Measurements from ENCODE around the gene DNAJA3. TPM values are rescaled to one million over a fixed set of nuclear protein-coding genes. Genes with fewer than 3 reads are reported as not detected.

DNAJA3 gene
- total and polyA plus RNA-seq, 5 donors = 40.4 to 54.0 (median 48.4) TPM

DNA sequence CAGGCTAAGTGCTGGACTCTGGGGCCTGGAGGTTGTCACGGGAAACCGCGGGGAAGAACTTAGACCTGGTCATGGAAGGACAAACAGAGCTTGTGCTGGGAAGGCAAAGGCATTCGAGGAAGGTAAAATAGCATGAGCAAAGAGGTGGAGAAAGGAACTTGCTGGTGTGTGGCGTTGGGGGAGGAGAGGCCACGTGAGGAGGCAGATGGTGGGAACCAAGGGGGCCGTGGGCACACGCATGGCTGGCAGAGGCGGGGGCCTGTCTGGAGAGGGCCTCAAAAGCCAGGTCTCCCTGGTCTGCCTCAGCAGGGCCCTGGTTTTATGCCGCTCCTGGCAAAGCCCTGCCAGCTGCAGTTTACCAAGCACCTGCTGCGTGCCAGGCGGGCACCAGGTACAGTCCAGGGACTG is 24.6 kb upstream of the DNAJA3 start:
- intact Hi-C loops (cut with DNase I) = loop anchor here in 2 of 4 donors (10.0 kb wide), 2 partner anchors 106 to 116 kb away; no protein-coding TSS in a partner anchor

DNA sequence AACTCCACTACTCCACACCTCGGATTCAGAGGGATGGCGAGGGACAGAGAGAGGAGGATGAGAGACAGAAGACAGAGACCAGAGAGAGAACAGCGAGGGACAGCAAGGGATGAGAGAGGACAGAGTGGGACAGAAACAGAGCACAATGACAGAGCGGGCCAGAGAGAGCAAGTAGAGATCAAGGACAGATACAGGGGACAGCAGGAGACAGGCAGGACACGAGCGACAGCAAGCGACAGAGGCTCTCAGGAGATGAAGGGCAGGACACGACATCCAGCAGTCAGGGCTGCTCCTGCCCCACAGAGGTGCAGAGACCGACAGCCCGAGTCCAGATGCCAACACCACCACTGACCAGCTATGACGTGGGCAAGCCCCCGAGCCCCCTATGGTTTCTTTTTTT is 24.2 kb upstream of the DNAJA3 start:
- H3K9me3 ChIP-seq (ENCODE audit: control insufficient read depth, low read length) = no peaks in the 10 kb centered on the region
- no peaks in the 10 kb centered on the region for H3K27me3 ChIP-seq (ENCODE audit: control insufficient read depth, insufficient read depth)
- no peak overlapping the region for H3K27ac ChIP-seq (ENCODE audit: low read length)
- intact Hi-C loops (cut with DNase I) = loop anchor here in 2 of 4 donors (10.0 kb wide), 2 partner anchors 107 to 117 kb away; no protein-coding TSS in a partner anchor
- no peak for ATAC-seq
- no peaks in the 10 kb centered on the region for H3K4me1 ChIP-seq (ENCODE audit: control insufficient read depth, insufficient read depth, low read length)
- no peak overlapping the region for H3K4me3 ChIP-seq (ENCODE audit: low read length)
- 94% methylated on average over 12 of the region's 12 CpGs for WGBS
- no peak for DNase-seq

More for the DNA sequence above, 24.6 kb upstream of the DNAJA3 start:
- no peak for ATAC-seq
- Histone ChIP-seq H3K27me3 (ENCODE audit: control insufficient read depth, insufficient read depth) (no peaks in the 10 kb centered on the region), H3K4me1 (ENCODE audit: control insufficient read depth, insufficient read depth, low read length) (no peaks in the 10 kb centered on the region), H3K27ac (ENCODE audit: low read length) (no peak overlapping the region), H3K9me3 (ENCODE audit: control insufficient read depth, low read length) (no peaks in the 10 kb centered on the region), H3K4me3 (ENCODE audit: low read length) (no peak overlapping the region)
- peak in 2 of 3 donors; percentile 22 to 52 for DNase-seq
- WGBS = 95% methylated on average over 12 of the region's 12 CpGs

DNA sequence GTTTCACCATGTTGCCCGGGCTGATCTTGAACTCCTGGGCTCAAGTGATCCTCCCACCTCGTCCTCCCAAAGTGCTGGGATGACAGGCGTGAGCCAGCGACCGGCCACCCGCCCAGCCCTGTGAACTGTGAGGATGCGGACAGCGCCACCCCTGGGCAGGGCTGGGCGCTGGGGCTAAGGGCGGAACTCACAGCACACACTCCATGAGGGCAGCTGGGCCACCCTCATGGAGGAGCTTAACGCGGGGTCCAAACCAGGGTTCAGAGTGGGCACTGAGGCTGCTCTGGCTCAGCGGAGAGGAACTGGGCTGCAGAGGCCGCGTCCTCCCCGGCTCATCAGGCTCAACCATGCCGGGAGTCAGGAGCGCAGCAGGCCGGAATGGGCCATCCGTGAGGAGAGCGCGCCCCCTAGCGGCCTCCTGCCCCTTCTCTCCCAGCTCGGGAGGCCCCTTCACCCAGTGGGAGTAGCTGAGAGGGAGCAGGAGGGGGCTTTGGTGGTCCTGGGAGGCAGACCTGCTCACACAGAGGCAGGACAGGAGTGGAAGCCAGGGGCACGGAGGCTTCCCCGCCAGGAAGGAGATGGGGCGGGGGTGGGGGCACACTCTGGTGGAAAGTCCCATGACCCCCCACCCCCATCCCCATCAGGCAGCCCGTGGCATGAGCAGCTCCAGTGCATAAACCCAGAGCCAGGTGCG is 23.1 kb upstream of the DNAJA3 start:
- ATAC-seq (peak; percentile 93), DNase-seq (peak; percentile 85 to 95 (median 94))
- H3K9me3 ChIP-seq (ENCODE audit: control insufficient read depth, low read length) = no peaks in the 10 kb centered on the region
- H3K27ac ChIP-seq (ENCODE audit: low read length) = no peak overlapping the region
- no peaks in the 10 kb centered on the region for H3K4me1 ChIP-seq (ENCODE audit: control insufficient read depth, insufficient read depth, low read length)
- intact Hi-C loops (cut with DNase I) = loop anchor here in 3 of 4 donors (1.0 to 10.0 kb wide), 4 partner anchors 43 to 118 kb away; no protein-coding TSS in a partner anchor
- no peaks in the 10 kb centered on the region for H3K27me3 ChIP-seq (ENCODE audit: control insufficient read depth, insufficient read depth)
- no peak overlapping the region for H3K4me3 ChIP-seq (ENCODE audit: low read length)
- 24% methylated on average over 29 of the region's 29 CpGs for WGBS

DNA sequence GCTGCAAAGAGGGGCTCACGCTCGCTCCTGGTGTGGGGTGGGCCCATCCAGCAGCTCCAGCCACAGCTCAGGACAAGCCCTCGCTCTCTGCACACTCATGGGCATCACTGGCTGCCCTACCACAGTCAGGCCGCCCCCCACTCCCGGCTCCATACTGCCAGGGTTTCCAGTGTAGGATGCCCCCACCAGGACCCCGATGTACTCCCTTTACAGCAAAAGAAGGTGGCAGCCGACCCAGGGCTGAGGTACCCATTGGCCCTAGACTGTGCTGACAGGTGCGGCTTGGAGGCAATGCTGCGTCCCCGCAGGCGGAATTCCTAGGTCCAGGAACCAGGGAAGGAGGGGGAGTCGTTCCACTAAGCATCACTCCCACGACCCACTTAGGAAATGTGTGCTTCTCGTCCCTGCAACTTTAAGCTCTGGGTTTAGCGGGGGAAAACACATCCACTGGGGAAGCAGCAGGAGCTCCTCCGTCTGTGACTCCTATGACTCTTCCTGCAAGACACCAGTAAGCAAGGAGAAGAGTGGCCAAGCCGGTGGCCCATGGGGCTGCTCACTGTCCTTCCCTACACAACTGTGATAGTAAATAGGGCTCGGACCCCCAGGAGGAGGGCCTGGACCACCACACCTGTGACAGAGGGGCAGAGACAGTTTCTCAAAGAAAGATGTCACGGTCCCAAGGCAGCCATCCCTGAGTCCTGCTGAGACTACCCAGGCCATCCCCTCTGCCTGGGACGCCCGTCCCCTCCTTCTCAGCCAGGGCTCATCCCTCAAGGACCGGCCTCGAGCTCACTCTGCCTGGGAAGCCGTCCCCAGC is 22.3 kb upstream of the DNAJA3 start:
- intact Hi-C loops (cut with DNase I) = loop anchor here in 3 of 4 donors (2.0 to 10.0 kb wide), 3 partner anchors 45 to 119 kb away; no protein-coding TSS in a partner anchor
- 82% methylated on average over 24 of the region's 24 CpGs for WGBS
- no peak overlapping the region for H3K4me3 ChIP-seq (ENCODE audit: low read length)
- no peaks in the 10 kb centered on the region for H3K4me1 ChIP-seq (ENCODE audit: control insufficient read depth, insufficient read depth, low read length)
- DNase-seq (peak in 2 of 3 donors; percentile 12 to 40), ATAC-seq (peak; percentile 1 to 5)
- H3K27me3 ChIP-seq (ENCODE audit: control insufficient read depth, insufficient read depth) = no peaks in the 10 kb centered on the region
- no peak overlapping the region for H3K27ac ChIP-seq (ENCODE audit: low read length)
- no peaks in the 10 kb centered on the region for H3K9me3 ChIP-seq (ENCODE audit: control insufficient read depth, low read length)

GRCh38 chr16:4404247-4404966 is 21.3 kb upstream of the DNAJA3 start:
- Histone ChIP-seq H3K4me1 (ENCODE audit: control insufficient read depth, insufficient read depth, low read length) (no peaks in the 10 kb centered on the region), H3K27me3 (ENCODE audit: control insufficient read depth, insufficient read depth) (no peaks in the 10 kb centered on the region), H3K4me3 (ENCODE audit: low read length) (no peak overlapping the region), H3K9me3 (ENCODE audit: control insufficient read depth, low read length) (no peaks in the 10 kb centered on the region), H3K27ac (ENCODE audit: low read length) (no peak overlapping the region)
- peak in 1 of 2 donors; percentile 8 for ATAC-seq
- intact Hi-C loops (cut with DNase I) = loop anchor here in 2 of 4 donors (10.0 kb wide), 2 partner anchors 110 to 120 kb away; no protein-coding TSS in a partner anchor
- 72% methylated on average over 20 of the region's 20 CpGs for WGBS
- peak in 2 of 3 donors; percentile 77 to 79 for DNase-seq

- intact Hi-C loops (cut with DNase I) = loop anchor here in 2 of 4 donors (10.0 kb wide), 2 partner anchors 110 to 120 kb away; no protein-coding TSS in a partner anchor
- H3K27me3 ChIP-seq (ENCODE audit: control insufficient read depth, insufficient read depth) = no peaks in the 10 kb centered on the region
- no peak overlapping the region for H3K4me3 ChIP-seq (ENCODE audit: low read length)
- 90% methylated on average over 24 of the region's 24 CpGs for WGBS
- H3K9me3 ChIP-seq (ENCODE audit: control insufficient read depth, low read length) = no peaks in the 10 kb centered on the region
- no peak overlapping the region for H3K27ac ChIP-seq (ENCODE audit: low read length)
- ATAC-seq = no peak
- peak in 2 of 3 donors; percentile 49 to 57 for DNase-seq
- H3K4me1 ChIP-seq (ENCODE audit: control insufficient read depth, insufficient read depth, low read length) = no peaks in the 10 kb centered on the region
These were observed 20.5 kb upstream of the DNAJA3 start for GRCh38 chr16:4404967-4405696.

DNA sequence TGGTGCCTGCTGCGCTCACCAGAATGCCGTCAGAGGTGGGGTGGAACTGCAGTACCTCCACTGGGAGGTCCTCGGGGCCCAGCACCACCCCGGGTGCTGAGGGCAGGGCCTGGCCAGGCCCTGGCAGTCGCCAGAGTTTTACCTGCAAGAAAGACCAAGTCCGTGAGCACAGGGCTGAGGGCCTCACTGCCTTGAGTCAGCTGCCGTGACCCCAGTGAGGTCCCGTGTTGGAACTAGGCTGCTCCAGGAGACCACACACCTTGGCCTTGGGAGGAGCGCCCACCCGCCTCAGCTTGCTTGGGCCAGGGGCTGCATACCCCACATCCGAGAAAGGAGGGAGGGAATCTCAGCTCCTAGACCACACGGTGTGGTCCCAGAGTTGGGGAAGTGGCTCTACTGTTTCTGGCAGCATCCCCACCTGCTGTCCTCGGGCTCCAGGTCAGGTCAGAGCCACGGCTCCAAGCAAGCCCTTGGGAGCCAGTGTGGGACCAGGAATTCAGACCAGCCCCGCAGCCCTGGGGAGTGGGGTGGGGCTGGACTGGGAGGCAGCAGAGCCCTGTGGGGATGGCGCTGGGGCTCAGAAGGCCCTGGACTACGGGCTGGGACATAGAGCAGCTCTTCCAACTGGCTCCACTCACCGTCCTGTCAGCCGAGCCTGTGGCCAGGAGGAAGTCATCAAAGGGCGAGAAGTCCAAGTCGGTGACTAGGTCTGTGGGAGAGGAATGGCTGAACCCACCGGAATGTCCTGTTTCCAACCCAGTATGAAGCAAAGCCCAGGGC is 17.9 kb upstream of the DNAJA3 start:
- peak in 2 of 3 donors; percentile 61 to 70 for DNase-seq
- Histone ChIP-seq H3K9me3 (ENCODE audit: control insufficient read depth, low read length) (no peaks in the 10 kb centered on the region), H3K4me3 (ENCODE audit: low read length) (no peak overlapping the region), H3K27me3 (ENCODE audit: control insufficient read depth, insufficient read depth) (no peaks in the 10 kb centered on the region), H3K27ac (ENCODE audit: low read length) (no peak overlapping the region), H3K4me1 (ENCODE audit: control insufficient read depth, insufficient read depth, low read length) (no peaks in the 10 kb centered on the region)
- 79% methylated on average over 22 of the region's 22 CpGs for WGBS
- intact Hi-C loops (cut with DNase I) = loop anchor here in 3 of 4 donors (2.0 to 10.0 kb wide), 3 partner anchors 49 to 123 kb away; no protein-coding TSS in a partner anchor
- peak in 1 of 2 donors; percentile 5 for ATAC-seq

GRCh38 chr16:4408323-4408690 is 17.4 kb upstream of the DNAJA3 start:
- Histone ChIP-seq H3K27me3 (ENCODE audit: control insufficient read depth, insufficient read depth) (no peaks in the 10 kb centered on the region), H3K9me3 (ENCODE audit: control insufficient read depth, low read length) (no peaks in the 10 kb centered on the region), H3K4me1 (ENCODE audit: control insufficient read depth, insufficient read depth, low read length) (no peaks in the 10 kb centered on the region), H3K4me3 (ENCODE audit: low read length) (no peak overlapping the region), H3K27ac (ENCODE audit: low read length) (no peak overlapping the region)
- intact Hi-C loops (cut with DNase I) = loop anchor here in 2 of 4 donors (10.0 kb wide), 2 partner anchors 114 to 124 kb away; no protein-coding TSS in a partner anchor
- no peak for ATAC-seq
- WGBS = 80% methylated on average over 10 of the region's 10 CpGs
- DNase-seq = peak in 1 of 3 donors; percentile 42

- no peaks in the 10 kb centered on the region for H3K4me1 ChIP-seq (ENCODE audit: control insufficient read depth, insufficient read depth, low read length)
- intact Hi-C loops (cut with DNase I) = loop anchor here in 2 of 4 donors (10.0 kb wide), 2 partner anchors 115 to 125 kb away; no protein-coding TSS in a partner anchor
- ATAC-seq = no peak
- peak in 2 of 3 donors; percentile 54 to 66 for DNase-seq
- no peak overlapping the region for H3K4me3 ChIP-seq (ENCODE audit: low read length)
- H3K27me3 ChIP-seq (ENCODE audit: control insufficient read depth, insufficient read depth) = no peaks in the 10 kb centered on the region
- no peak overlapping the region for H3K27ac ChIP-seq (ENCODE audit: low read length)
- 78% methylated on average over 19 of the region's 19 CpGs for WGBS
- H3K9me3 ChIP-seq (ENCODE audit: control insufficient read depth, low read length) = no peaks in the 10 kb centered on the region
These were observed 16.4 kb upstream of the DNAJA3 start for GRCh38 chr16:4409081-4409932.

Data from right cardiac atrium (tissue), 5 donors.